HTERT RPE-1 (cell line): ENCODE results near the gene ERBIN.
"Not testable (repeated sequence)": the region's sequence is repeated elsewhere in the genome, so short reads cannot be mapped to it uniquely, and the experiment has no call there.

ENCODE experiments used
- in situ Hi-C: fragments of 300-500 bp; cut with MboI; formaldehyde crosslinking; loops from 4 replicates; pipeline ENCODE4 v1.14.3; 2020; ENCODE audit warnings: low sequenced_read_pairs

Gene ERBIN

GRCh38 chr5:65915661-65916060, 10.7 kb upstream of the ERBIN start:
- in situ Hi-C loops: not testable (repeated sequence)

GRCh38 chr5:65916066-65916465, 10.3 kb upstream of the ERBIN start:
- in situ Hi-C loops: no loop called here

GRCh38 chr5:65916636-65917035, 9.7 kb upstream of the ERBIN start:
- in situ Hi-C loops: no loop called here

- in situ Hi-C loops: no loop called here
These were observed 6.6 kb upstream of the ERBIN start for GRCh38 chr5:65919773-65920172.

GRCh38 chr5:65923339-65923738, 3.0 kb upstream of the ERBIN start:
- in situ Hi-C loops: no loop called here

- in situ Hi-C loops: no loop called here
These were observed 1.9 kb upstream of the ERBIN start for GRCh38 chr5:65924366-65925043.

GRCh38 chr5:65925044-65925600, 1.3 kb upstream of the ERBIN start:
- in situ Hi-C loops: no loop called here

- in situ Hi-C loops: no loop called here
These were observed 637 bp upstream of the ERBIN start for GRCh38 chr5:65925601-65926275.

GRCh38 chr5:65926893-65927292, 518 bp downstream of the ERBIN start:
- in situ Hi-C loops: no loop called here

GRCh38 chr5:65927503-65928321, 1.3 kb downstream of the ERBIN start:
- in situ Hi-C loops: no loop called here

- in situ Hi-C loops: no loop called here
These were observed 2.0 kb downstream of the ERBIN start for GRCh38 chr5:65928322-65928752.

- in situ Hi-C loops: no loop called here
These were observed 2.5 kb downstream of the ERBIN start for GRCh38 chr5:65928860-65929259.

GRCh38 chr5:65932676-65933075, 6.3 kb downstream of the ERBIN start:
- in situ Hi-C loops: no loop called here

GRCh38 chr5:65933295-65933694, 6.9 kb downstream of the ERBIN start:
- in situ Hi-C loops: no loop called here

GRCh38 chr5:65938256-65938655, 11.9 kb downstream of the ERBIN start:
- in situ Hi-C loops: no loop called here

GRCh38 chr5:65943771-65944170, 17.4 kb downstream of the ERBIN start:
- in situ Hi-C loops: no loop called here

GRCh38 chr5:65946198-65946745, 19.9 kb downstream of the ERBIN start:
- in situ Hi-C loops: no loop called here

GRCh38 chr5:65948115-65948747, 21.9 kb downstream of the ERBIN start:
- in situ Hi-C loops: no loop called here

- in situ Hi-C loops: no loop called here
These were observed 25.0 kb downstream of the ERBIN start for GRCh38 chr5:65951330-65951729.

GRCh38 chr5:65952259-65952658, 25.9 kb downstream of the ERBIN start:
- in situ Hi-C loops: no loop called here

GRCh38 chr5:65954200-65954599, 27.8 kb downstream of the ERBIN start:
- in situ Hi-C loops: no loop called here
